Neural cell (in vitro differentiated cells): ENCODE measurements around the gene REG1A. TPM values are rescaled to one million over a fixed set of nuclear protein-coding genes. Genes with fewer than 3 reads are reported as not detected.

Experiments
- H2AFZ ChIP-seq: fragments of 200-600, 300-800 bp; sonication (generic), shearing (Covaris generic); 2 replicates; pipeline ENCODE4 v1.6.0; 2014; ENCODE audit warnings: low read depth, mild to moderate bottlenecking, antibody characterized with exemption, low read length, moderate library complexity
- H3F3A ChIP-seq: fragments of 200-600 bp; shearing (Covaris generic); 2 replicates; pipeline ENCODE4 v1.6.1; 2016; ENCODE audit warnings: mild to moderate bottlenecking, moderate library complexity, mixed read lengths, antibody characterized with exemption, low read length; ENCODE audit not compliant: insufficient read depth, poor library complexity, severe bottlenecking
- H3K27ac ChIP-seq: fragments of 200-600, 300-800 bp; sonication (generic), shearing (Covaris generic); 2 replicates; pipeline ENCODE4 v1.5.1; 2014; ENCODE audit warnings: mild to moderate bottlenecking, low read length, moderate library complexity
- H3K27me3 ChIP-seq: fragments of 300-800, 200-600 bp; sonication (generic), shearing (Covaris generic); 2 replicates; pipeline ENCODE4 v1.6.0; 2014; ENCODE audit warnings: mild to moderate bottlenecking, low read depth, low read length, moderate library complexity; ENCODE audit not compliant: insufficient read depth
- H3K36me3 ChIP-seq: fragments of 300-800, 200-600 bp; sonication (generic), shearing (Covaris generic); 2 replicates; pipeline ENCODE4 v1.5.1; 2014; ENCODE audit warnings: mild to moderate bottlenecking, antibody characterized with exemption, low read length, moderate library complexity; ENCODE audit not compliant: insufficient read depth
- H3K4me2 ChIP-seq: fragments of 300-800, 200-600 bp; sonication (generic), shearing (Covaris generic); 2 replicates; pipeline ENCODE4 v1.6.0; 2014; ENCODE audit warnings: mild to moderate bottlenecking, low read length
- H3K4me3 ChIP-seq: fragments of 300-800, 200-600 bp; sonication (generic), shearing (Covaris generic); 2 replicates; pipeline ENCODE4 v1.5.1; 2014; ENCODE audit warnings: mild to moderate bottlenecking, low read length, moderate library complexity
- H3K79me2 ChIP-seq: fragments of 200-600 bp; shearing (Covaris generic); replicated peaks from 2 replicates; pipeline ENCODE4 v1.6.0; 2014; ENCODE audit warnings: mild to moderate bottlenecking, low read length, moderate library complexity; ENCODE audit not compliant: insufficient read depth
- H3K9ac ChIP-seq: fragments of 300-800, 200-600 bp; sonication (generic), shearing (Covaris generic); 2 replicates; pipeline ENCODE4 v1.6.1; 2016; ENCODE audit warnings: mild to moderate bottlenecking, low read length, mixed read lengths
- H3K9me2 ChIP-seq: fragments of 200-600 bp; shearing (Covaris generic); 2 replicates; pipeline ENCODE4 v1.6.1; 2016; ENCODE audit warnings: mild to moderate bottlenecking, low read length, mixed read lengths; ENCODE audit not compliant: insufficient read depth
- H3K9me3 ChIP-seq: fragments of 200-600, 300-800 bp; sonication (generic), shearing (Covaris generic); 2 replicates; pipeline ENCODE4 v1.6.1; 2016; ENCODE audit warnings: mild to moderate bottlenecking, mixed run types, low read length, moderate library complexity, mixed read lengths
- H4K20me1 ChIP-seq: fragments of 200-600 bp; shearing (Covaris generic); 2 replicates; pipeline ENCODE4 v1.6.1; 2016; ENCODE audit warnings: mild to moderate bottlenecking, mixed run types; ENCODE audit not compliant: insufficient read depth
- CTCF ChIP-seq: fragments of 450-650 bp; IDR thresholded peaks from 2 replicates; pipeline ENCODE4 v1.5.1; 2014; ENCODE audit warnings: antibody characterized with exemption, mild to moderate bottlenecking, moderate library complexity; ENCODE audit not compliant: poor library complexity, severe bottlenecking
- EP300 ChIP-seq: fragments of 450-650 bp; conservative IDR thresholded peaks from 2 replicates; pipeline ENCODE4 v1.6.1; 2014; ENCODE audit warnings: antibody characterized with exemption, mild to moderate bottlenecking, moderate library complexity; ENCODE audit not compliant: poor library complexity, severe bottlenecking
- EZH2 ChIP-seq: fragments of 200-600, 300-800 bp; shearing (Covaris generic), sonication (generic); IDR thresholded peaks from 2 replicates; pipeline ENCODE4 v1.6.1; 2014; ENCODE audit warnings: antibody characterized with exemption, low read length, borderline replicate concordance, mild to moderate bottlenecking; ENCODE audit not compliant: insufficient read depth, poor library complexity, severe bottlenecking
- MXI1 ChIP-seq: fragments of 450-650 bp; conservative IDR thresholded peaks from 2 replicates; pipeline ENCODE4 v1.6.1; 2014; ENCODE audit warnings: antibody characterized with exemption, mild to moderate bottlenecking; ENCODE audit not compliant: poor library complexity, severe bottlenecking
- POLR2AphosphoS5 ChIP-seq: IDR thresholded peaks from 2 replicates; pipeline ENCODE4 v1.6.1; 2012
- RAD21 ChIP-seq: fragments of 450-650 bp; conservative IDR thresholded peaks from 2 replicates; pipeline ENCODE4 v1.6.1; 2014; ENCODE audit warnings: antibody characterized with exemption, mild to moderate bottlenecking, moderate library complexity
- REST ChIP-seq: IDR thresholded peaks from 2 replicates; pipeline ENCODE4 v1.6.1; 2012; ENCODE audit warnings: borderline replicate concordance
- SMC3 ChIP-seq: fragments of 450-650 bp; conservative IDR thresholded peaks from 2 replicates; pipeline ENCODE4 v1.6.1; 2014; ENCODE audit warnings: antibody characterized with exemption, mild to moderate bottlenecking, moderate library complexity; ENCODE audit not compliant: poor library complexity
- TAF1 ChIP-seq: IDR thresholded peaks from 2 replicates; pipeline ENCODE4 v1.6.1; 2012; ENCODE audit warnings: low read depth
- polyA plus RNA-seq: library from polyadenylated mRNA; depleted of rRNA; stranded (reverse); fragments of >200 nt; gene quantifications from 2 replicates; pipeline ENCODE4 v1.2.3, GENCODE V29; 2014

The REG1A gene
- polyA plus RNA-seq, 1 donor from 2014 or later: not detected

GRCh38 chr2:79138385-79138784 is 18.1 kb downstream of the REG1A start:
- Histone ChIP-seq H3K4me2 (no peak overlapping the region), H3K79me2 (no peaks in the 10 kb centered on the region)
- no peak for TF ChIP-seq POLR2AphosphoS5
- TF ChIP-seq EP300: no peak
- TF ChIP-seq REST: no peak
- no peak for TF ChIP-seq TAF1
- no peak for TF ChIP-seq SMC3
- TF ChIP-seq EZH2: no peak
- TF ChIP-seq CTCF: no peak
- no peak for TF ChIP-seq RAD21
- no peak for TF ChIP-seq MXI1

GRCh38 chr2:79139423-79139822 is 19.1 kb downstream of the REG1A start:
- no peaks in the 10 kb centered on the region for H3K9me2 ChIP-seq
- H4K20me1 ChIP-seq: no peaks in the 10 kb centered on the region
- no peaks in the 10 kb centered on the region for H3K36me3 ChIP-seq
- no peaks in the 10 kb centered on the region for H3K9me3 ChIP-seq
- no peak overlapping the region for H3K27ac ChIP-seq
- no peak overlapping the region for H3K4me2 ChIP-seq
- no peaks in the 10 kb centered on the region for H3K79me2 ChIP-seq
- no peak for TF ChIP-seq TAF1
- no peak for TF ChIP-seq MXI1
- TF ChIP-seq REST: no peak
- H3K9ac ChIP-seq: no peak overlapping the region
- H3F3A ChIP-seq: no peaks in the 10 kb centered on the region
- H3K4me3 ChIP-seq: no peak overlapping the region
- no peaks in the 10 kb centered on the region for H3K27me3 ChIP-seq
- H2AFZ ChIP-seq: no peak overlapping the region

More at GRCh38 chr2:79138385-79138784, 18.1 kb downstream of the REG1A start:
- Histone ChIP-seq H3F3A (no peaks in the 10 kb centered on the region), H3K9me3 (no peaks in the 10 kb centered on the region), H3K9ac (no peak overlapping the region), H3K9me2 (no peaks in the 10 kb centered on the region), H3K27me3 (no peaks in the 10 kb centered on the region), H4K20me1 (no peaks in the 10 kb centered on the region), H2AFZ (no peak overlapping the region), H3K4me3 (no peak overlapping the region), H3K36me3 (no peaks in the 10 kb centered on the region), H3K27ac (no peak overlapping the region)
